Activated CD4-positive, alpha-beta T cell treated with anti-CD3 and anti-CD28 coated beads, Interleukin-2, amount 50 U/mL, for 48 hours (primary cell): ENCODE results near the gene CSMD2.

ENCODE experiments used
- DNase-seq, 2 experiments: peaks; one replicate each; pipeline ENCODE4 v3.0.0-alpha.2; 2020

Gene CSMD2

GRCh38 chr1:33659641-33660040 lies 505.4 kb downstream of the CSMD2 start:
- no peak for DNase-seq

GRCh38 chr1:33657833-33658232 lies 507.2 kb downstream of the CSMD2 start:
- DNase-seq, result no peak

- no peak for DNase-seq
Measured at GRCh38 chr1:33656467-33657005, 508.5 kb downstream of the CSMD2 start.

GRCh38 chr1:33655496-33655895 lies 509.5 kb downstream of the CSMD2 start:
- no peak for DNase-seq

- DNase-seq, result no peak
Measured at GRCh38 chr1:33654267-33654834, 510.7 kb downstream of the CSMD2 start.

GRCh38 chr1:33653226-33653625 lies 511.8 kb downstream of the CSMD2 start:
- DNase-seq, result no peak

- DNase-seq, result no peak
Measured at GRCh38 chr1:33650708-33651107, 514.3 kb downstream of the CSMD2 start.

- no peak for DNase-seq
Measured at GRCh38 chr1:33649759-33650158, 515.3 kb downstream of the CSMD2 start.

GRCh38 chr1:33643216-33643615 lies 521.8 kb downstream of the CSMD2 start:
- DNase-seq, result no peak

GRCh38 chr1:33641104-33641830 lies 523.8 kb downstream of the CSMD2 start:
- no peak for DNase-seq

GRCh38 chr1:33640114-33640660 lies 524.8 kb downstream of the CSMD2 start:
- no peak for DNase-seq

- no peak for DNase-seq
Measured at GRCh38 chr1:33637846-33638440, 527.1 kb downstream of the CSMD2 start.

- DNase-seq, result no peak
Measured at GRCh38 chr1:33636209-33636608, 528.8 kb downstream of the CSMD2 start.

GRCh38 chr1:33635336-33636012 lies 529.6 kb downstream of the CSMD2 start:
- no peak for DNase-seq

- DNase-seq, result peak; percentile 6 to 34
Measured at GRCh38 chr1:33634806-33635205, 530.2 kb downstream of the CSMD2 start.

- no peak for DNase-seq
Measured at GRCh38 chr1:33634143-33634542, 530.9 kb downstream of the CSMD2 start.

GRCh38 chr1:33633019-33633801 lies 531.8 kb downstream of the CSMD2 start:
- peak; percentile 91 to 94 for DNase-seq

GRCh38 chr1:33630686-33631085 lies 534.3 kb downstream of the CSMD2 start:
- no peak for DNase-seq

GRCh38 chr1:33626801-33627200 lies 538.2 kb downstream of the CSMD2 start:
- DNase-seq, result no peak

- DNase-seq, result peak; percentile 8 to 19
Measured at GRCh38 chr1:33624991-33625870, 539.8 kb downstream of the CSMD2 start.

- no peak for DNase-seq
Measured at GRCh38 chr1:33624261-33624990, 540.6 kb downstream of the CSMD2 start.
